Astrocyte of the hippocampus (primary cell): ENCODE results near the gene MPPED1.

ENCODE experiments used
- DNase-seq: peaks from one replicate; pipeline ENCODE4 v3.0.0; 2011; ENCODE audit warnings: low read depth, low spot score

The MPPED1 gene

DNA sequence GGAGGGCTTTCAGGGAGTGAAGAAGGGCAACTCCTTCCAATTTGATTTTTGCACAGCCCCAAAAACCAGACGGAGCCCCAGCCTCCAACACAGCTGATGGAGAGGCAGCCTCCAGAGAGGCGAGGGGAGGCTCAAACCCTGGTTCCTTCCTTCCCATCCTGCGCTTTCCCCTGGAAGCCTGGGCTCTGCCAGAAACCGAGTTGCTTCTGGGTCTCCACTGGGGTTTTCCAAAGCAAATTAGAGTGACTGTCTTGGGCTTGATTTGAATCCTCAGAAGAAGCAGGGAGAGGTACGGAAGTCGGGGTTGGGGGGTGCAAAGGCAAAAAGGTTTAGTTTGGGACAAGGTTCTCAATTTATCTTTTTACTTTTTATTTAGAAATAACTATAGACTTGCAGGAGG, 129.2 kb downstream of the MPPED1 start:
- no peak for DNase-seq

DNA sequence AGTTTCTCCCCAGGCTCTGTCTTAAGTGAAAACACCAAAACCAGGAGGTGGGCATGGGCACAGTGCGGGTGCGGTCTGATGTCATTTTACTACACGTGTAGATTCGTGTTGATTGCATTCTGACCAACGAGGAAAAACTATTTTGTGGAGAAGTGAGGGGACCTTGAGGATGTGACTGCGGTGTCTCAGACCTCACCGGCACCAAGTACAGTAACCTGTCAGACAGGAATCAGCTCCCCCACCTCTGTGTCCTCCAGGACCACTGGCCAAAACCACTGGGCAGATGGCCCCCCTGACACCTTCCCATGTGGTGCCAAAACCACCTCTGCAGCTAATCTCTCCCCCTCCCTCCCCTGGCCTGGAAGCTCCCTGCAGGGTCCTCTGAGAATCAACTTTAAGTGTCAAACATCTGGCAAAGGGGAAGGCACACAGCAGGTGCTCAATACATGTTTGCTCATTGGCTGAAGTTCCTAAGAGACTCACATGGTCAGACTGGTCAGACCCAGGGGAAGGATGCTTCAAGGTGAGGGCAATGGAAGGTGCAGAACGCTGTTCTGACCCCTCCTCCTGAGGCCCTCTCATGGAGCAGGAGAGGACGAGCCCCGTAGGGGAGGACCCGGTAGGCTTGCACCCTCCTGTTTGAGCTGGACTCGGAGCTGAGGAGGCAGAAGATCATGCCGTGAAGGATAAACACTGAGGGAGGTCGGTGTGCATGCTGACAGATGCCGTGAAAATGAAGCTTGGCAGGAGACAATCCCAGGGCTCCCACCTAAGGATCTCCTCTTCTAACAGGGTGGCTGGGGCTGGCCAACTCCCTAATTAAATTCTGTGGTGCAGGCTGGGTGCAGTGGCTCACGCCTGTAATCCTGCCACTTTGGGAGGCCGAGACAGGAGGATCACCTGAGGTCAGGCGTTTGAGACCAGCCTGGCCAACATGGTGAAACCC, 129.9 kb downstream of the MPPED1 start:
- DNase-seq: no peak

DNA sequence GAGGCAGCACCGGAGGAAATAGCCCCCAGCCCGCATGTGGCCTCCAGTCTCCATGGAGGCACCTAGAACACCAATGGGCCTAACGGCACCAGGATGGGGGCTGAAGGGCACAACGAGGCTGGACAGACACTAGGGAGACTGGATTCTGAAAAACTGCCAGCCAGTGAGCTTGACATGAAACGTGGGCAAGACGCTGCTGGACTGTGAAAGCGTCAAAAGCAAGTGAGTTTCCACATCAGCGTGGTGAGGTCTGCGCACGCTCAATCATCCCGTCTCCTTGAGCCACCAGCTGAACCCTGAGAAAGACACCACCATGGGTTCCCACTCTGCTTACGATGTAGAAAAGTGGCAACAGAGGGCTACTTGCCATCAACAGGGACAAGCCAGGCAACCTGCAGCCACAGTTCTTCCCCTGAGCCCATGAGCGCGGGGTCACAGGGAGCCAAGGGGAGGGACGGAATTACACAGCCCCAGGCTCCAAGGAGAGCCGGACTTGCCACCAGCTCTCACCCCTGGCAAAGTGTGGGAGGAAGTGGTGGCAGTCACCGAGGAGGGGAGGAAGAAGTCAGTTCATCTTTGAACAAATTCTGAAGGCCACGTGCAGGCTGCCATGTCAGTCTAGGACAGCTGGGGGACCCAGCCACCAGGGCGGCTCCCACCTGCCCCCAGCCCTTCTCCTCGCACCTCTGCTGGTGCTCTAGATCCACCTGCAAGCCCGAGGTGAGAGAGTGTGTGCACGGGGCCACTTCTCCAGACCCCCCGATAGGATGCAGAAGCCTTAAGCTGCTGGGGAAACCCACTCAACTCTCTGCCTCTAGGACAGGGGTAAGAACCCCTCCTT, 131.1 kb downstream of the MPPED1 start:
- DNase-seq: no peak

DNA sequence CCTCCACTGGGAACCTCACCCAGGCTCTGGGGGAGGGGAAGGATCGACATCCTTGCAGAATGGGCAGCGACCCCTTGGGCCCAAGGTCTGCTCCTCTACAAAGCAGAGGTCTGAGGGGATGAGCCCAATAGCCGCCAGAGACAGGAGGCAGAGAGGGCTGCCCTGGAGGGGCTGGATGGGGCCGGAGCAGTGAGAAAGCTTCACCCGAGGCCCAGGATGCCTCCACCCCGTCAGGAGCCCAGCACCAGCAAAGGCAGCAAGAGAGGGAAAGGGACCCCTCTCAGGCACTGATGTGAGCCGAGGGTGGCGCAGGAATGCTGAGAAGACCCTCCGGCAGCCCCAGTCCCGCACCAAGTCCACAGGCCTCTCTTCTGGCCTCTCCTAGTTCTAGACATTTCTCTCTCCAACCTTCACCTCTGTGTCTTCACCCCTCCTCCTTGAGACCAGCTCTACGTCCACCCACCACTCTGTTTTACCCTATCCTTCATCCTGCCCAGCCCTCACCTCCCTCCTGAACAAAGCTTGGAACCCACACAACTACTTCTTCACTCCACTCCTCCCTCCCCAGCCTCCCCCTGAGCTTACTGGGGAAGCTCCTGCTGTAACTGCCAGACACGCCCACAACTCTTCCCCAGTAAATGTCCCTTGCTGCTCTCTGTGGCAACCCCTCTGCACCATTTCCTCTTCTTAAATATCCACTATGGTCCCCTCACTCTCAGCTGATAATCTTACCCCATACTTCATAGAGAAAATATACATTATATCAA, 131.9 kb downstream of the MPPED1 start:
- no peak for DNase-seq

DNA sequence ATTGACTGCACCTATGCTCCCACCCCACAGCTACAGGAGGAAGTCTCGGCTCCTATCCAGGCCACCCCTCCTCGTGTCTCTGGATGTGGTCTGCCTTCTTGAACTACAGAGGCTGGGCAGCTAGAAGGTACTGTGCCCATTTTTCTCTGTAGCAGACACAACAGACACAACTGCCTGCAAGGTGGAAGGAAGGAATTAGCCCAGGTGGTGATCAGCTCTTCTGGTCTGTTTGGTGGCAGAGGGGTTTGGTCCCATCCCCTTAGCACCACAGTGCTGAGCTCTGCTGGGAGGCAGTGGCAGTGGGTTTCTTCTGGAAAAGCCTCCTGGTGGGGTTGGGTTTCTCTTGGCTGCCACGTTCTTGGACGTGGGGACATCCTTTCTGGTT, 132.5 kb downstream of the MPPED1 start:
- DNase-seq: no peak

DNA sequence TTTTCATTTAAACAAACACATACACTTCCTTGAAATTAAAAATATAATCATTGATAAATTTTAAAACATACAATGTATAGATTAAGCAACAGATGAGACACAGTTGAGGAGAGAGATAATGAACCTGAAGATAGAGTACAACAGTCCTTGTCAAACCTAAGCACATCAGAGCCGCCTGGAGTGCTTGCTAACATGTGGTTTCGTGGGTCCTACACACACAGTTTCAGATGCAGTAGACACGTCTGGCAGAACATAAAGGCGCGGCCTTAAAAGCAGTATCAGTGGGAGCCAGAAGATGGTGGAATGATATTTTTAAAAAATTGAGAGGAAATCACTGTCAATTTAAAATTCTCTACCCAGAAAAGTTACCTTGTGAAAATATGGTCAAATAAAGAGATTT, 134.4 kb downstream of the MPPED1 start:
- no peak for DNase-seq

DNA sequence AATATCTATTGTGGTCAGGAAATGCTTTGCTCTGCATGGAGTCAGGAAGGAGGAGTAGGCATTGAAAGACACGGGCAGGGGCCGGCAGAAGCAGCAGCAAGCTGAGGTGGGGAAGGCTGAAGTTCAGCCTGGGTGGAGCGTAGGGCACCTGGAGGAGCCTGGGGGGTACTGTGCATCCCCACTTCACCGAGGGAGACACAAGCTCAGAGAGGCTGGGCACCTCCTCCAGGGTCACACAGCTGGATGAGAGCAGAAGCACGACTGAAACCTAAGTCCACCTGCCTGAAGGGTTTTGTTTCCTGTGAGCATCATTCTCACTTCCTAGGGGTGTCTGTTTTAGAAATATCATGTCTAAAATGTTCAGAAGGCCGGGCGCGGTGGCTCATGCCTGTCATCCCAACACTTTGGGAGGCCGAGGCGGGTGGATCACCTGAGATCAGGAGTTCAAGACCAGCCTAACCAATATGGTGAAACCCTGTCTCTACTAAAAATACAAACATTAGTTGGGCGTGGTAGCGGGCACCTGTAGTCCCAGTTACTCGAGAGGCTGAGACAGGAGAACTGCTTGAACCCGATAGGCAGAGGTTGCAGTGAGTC, 138.3 kb downstream of the MPPED1 start:
- no peak for DNase-seq

DNA sequence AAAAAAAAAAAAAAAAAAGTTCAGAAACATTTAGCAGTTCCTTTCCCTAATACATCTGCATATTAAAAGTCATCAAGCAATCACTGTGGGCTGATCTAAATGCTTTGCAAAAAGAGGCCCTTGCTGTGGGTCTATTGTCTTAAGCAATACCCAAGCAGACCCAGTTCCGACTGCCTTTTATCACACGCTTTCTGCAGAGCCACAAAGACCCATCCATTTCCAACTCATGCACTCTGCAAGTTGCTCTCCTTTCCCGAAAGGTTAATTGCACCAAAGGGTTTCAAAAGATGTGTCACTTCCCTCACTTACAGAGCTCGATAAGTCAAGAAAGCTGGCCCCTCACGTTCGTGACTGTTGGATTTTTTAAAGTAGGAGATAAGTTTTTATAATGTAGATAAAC, 138.9 kb downstream of the MPPED1 start:
- no peak for DNase-seq

DNA sequence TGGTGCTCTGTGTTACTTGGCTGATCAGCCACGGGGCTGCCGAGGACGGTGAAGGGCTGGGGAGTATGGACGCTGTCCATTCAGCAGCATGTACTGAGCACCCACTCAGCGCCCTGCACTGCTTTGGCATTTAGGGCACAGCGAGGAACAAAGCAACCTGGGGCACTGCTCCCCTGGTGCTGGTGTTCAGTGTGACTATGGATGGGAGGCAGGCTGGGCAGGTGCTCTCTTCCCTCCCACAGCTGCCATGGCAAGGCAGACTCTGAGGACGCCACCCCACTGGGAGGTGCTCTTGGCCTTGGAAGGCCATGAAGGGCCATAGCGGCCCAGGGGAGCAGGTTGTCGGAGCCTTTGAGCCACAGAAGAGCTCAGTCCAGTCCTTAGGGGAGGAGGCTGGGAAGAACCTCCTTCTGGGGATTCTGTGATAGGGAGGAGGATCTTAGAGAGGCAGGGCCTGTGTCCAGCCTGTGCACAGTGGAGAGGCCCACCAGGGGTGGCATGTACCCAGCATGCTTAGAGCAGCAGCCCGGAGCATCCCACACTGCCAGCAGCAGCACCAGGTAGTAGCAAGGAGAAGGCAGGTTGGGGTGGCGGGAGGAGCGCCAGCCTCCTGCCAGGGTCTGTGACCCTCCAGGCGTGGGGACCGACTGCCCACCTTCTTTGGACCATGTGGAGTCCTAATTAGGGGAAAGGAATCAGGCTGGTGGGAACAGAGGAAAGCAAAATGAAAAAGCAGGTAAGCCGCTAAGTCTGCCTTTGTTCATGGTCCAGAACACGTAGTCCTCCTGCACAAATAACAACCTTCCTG, 141.8 kb downstream of the MPPED1 start:
- DNase-seq: no peak

DNA sequence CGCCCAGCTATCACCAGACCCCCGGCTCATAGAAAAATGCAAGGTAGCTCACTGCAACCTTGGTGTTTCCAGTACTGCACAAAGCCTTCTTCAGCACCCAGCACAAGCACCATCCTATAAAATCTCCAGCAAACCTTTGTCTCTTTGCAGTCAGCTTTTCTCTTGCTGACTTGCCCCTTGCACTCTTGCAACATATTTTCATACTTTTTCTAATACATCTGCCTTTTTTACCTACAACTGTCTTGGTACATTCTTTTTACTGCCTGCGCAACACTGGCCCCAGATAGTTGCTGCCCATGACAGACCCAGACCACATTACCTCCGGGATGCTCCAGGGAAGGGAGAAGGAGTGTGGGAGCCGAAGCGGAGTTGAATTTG, 142.4 kb downstream of the MPPED1 start:
- DNase-seq: no peak

DNA sequence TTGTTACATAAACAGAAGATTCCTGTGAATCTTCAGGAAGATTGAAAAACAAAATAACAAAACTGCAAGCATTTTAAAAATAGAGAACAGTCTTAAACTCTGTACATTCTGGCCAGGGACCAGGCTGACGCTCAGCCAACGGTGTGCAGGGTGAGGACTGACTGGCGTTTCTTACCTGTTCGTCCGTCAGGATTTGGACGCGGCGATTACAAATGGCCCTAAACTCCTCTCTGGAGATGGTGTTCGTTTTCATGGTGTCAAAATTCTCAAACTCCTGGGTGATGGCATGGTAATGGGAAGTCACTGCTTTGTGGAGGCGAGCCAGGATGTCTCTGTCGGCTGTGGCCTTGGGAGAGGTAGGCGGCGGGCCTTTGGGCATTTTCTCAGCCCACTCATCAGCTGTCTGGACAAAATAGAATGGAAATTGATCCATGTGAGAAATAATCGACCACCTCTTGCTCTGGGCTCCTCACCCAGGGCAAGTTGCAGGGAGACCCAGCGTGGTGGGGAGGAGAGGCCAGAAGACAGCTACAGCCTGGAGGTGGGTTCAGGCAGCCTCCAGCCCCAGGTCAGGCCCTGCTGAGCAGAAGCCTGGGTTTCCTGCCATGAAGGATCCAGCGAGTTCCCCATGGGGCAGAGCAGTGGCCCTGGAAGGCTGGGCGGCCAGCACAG, 143.0 kb downstream of the MPPED1 start:
- DNase-seq: no peak

DNA sequence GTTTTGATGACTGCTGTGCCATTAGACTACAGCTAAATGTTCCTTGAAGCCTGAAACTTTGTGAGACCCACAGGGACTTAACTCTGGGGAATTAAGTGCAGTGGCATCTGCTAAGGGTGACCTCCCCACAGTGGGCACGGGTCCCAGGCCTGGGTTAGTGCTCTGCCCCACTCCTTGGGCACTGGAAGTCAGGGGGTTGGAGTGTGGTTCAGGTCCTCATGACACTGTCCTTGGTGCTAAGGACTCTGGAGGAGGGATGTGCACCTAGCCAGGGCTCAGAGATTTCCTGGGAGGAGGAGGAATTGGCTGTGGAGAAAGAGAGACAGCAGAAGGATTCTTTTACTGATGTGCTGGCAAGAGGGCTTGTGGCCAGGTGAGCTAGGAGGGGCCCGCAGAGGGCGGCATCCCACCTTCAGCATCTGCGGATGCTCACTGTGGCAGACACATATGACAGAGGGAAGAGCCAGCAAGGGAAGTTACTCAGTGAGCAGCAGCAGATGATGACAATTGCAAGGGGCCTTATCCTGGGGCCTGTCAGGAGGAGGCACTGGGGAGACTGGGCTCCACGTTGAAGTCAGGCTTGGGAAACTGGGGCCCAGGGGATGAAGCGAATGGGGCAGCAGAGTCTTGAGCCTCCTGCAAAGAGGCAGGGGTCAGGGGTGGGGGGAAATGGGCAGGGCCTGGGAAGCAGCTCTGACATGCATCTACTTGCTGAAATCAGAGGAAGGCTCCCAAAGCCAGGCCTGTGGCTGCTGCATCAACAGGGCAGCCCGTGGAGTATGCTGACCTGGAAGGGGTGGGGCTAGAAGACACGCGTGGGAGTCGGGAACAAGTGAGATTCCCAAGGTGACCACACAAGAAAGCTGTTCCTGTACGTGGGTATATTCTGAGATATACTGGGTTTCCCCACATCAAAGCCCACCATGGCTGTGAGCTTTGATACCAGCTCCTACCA, 144.0 kb downstream of the MPPED1 start:
- no peak for DNase-seq
